HepG2 (cell line): Measurements from ENCODE around the gene APOA1. TPM values are rescaled to one million over a fixed set of nuclear protein-coding genes. Genes with fewer than 3 reads are reported as not detected.

Source experiments
- BCLAF1 ChIP-seq: fragments of 450-650 bp; IDR thresholded peaks from 2 replicates; pipeline ENCODE4 v1.6.1; 2017; ENCODE audit warnings: mild to moderate bottlenecking
- CBFB ChIP-seq: sonication (generic); formaldehyde crosslinking; IDR thresholded peaks from 2 replicates; pipeline ENCODE4 v1.4.0; 2020; ENCODE audit warnings: missing genetic modification reagents
- CENPX ChIP-seq: sonication (generic); formaldehyde crosslinking; IDR thresholded peaks from 2 replicates; pipeline ENCODE4 v1.9.0; 2021; ENCODE audit warnings: mild to moderate bottlenecking, missing genetic modification reagents, moderate library complexity
- DNMT3B ChIP-seq: conservative IDR thresholded peaks from 2 replicates; pipeline ENCODE4 v1.6.1; 2016; ENCODE audit warnings: missing biosample characterization, control low read depth
- FOXJ3 ChIP-seq: sonication (generic); formaldehyde crosslinking; IDR thresholded peaks from 2 replicates; pipeline ENCODE4 v1.4.0; 2020; ENCODE audit warnings: missing genetic modification reagents, mild to moderate bottlenecking, borderline replicate concordance
- HBP1 ChIP-seq: IDR thresholded peaks from 2 replicates; pipeline ENCODE4 v1.6.1; 2016; ENCODE audit warnings: low read depth, control low read depth
- HCFC1 ChIP-seq: fragments of 150-350 bp; IDR thresholded peaks from 2 replicates; pipeline ENCODE4 v1.6.1; 2014; ENCODE audit warnings: low read depth, low read length
- KDM6A ChIP-seq: IDR thresholded peaks from 2 replicates; pipeline ENCODE4 v1.6.1; 2016; ENCODE audit warnings: low read depth
- MAFK ChIP-seq, 2 experiments: IDR thresholded peaks in 1 of 2; conservative IDR thresholded peaks in 1 of 2; 2 replicates each; pipeline ENCODE4 v1.6.1; 2011; ENCODE audit warnings: improper control_type of control experiment in 2 of 2, low read length in 2 of 2
- NFE2 ChIP-seq: sonication (generic); formaldehyde crosslinking; IDR thresholded peaks from 2 replicates; pipeline ENCODE4 v1.4.0; 2020; ENCODE audit warnings: missing genetic modification reagents
- NR2F2 ChIP-seq: IDR thresholded peaks from 2 replicates; pipeline ENCODE4 v1.6.1; 2012; ENCODE audit warnings: low read depth, inconsistent platforms, borderline replicate concordance
- NR2F6 ChIP-seq, 2 experiments: IDR thresholded peaks; 2 replicates each; pipeline ENCODE4 v1.6.1; 2016; ENCODE audit warnings: antibody characterized with exemption in 1 of 2, mild to moderate bottlenecking in 1 of 2
- SRY ChIP-seq: sonication (generic); formaldehyde crosslinking; IDR thresholded peaks from 2 replicates; pipeline ENCODE4 v1.8.0; 2022; ENCODE audit warnings: mild to moderate bottlenecking, missing genetic modification reagents
- TAF15 ChIP-seq: fragments of 200-400 bp; formaldehyde crosslinking; IDR thresholded peaks from one replicate; pipeline ENCODE4 v1.6.1; 2018; ENCODE audit warnings: mild to moderate bottlenecking, low read depth, low read length; ENCODE audit not compliant: poor library complexity, severe bottlenecking
- WIZ ChIP-seq: sonication (generic); formaldehyde crosslinking; IDR thresholded peaks from 2 replicates; pipeline ENCODE4 v1.5.1; 2020; ENCODE audit warnings: mild to moderate bottlenecking, missing genetic modification reagents
- ZBTB7A ChIP-seq: sonication (generic); formaldehyde crosslinking; IDR thresholded peaks from 2 replicates; pipeline ENCODE4 v1.8.0; 2022; ENCODE audit warnings: mild to moderate bottlenecking, missing genetic modification reagents
- ZEB1 ChIP-seq: IDR thresholded peaks from 2 replicates; pipeline ENCODE4 v1.6.1; 2012; ENCODE audit warnings: mild to moderate bottlenecking, low read depth, inconsistent platforms; ENCODE audit not compliant: insufficient replicate concordance
- ZFP36L1 ChIP-seq: sonication (generic); formaldehyde crosslinking; IDR thresholded peaks from 2 replicates; pipeline ENCODE4 v1.8.0; 2022; ENCODE audit warnings: mild to moderate bottlenecking, missing genetic modification reagents, moderate library complexity
- ZNF350 ChIP-seq: sonication (generic); formaldehyde crosslinking; IDR thresholded peaks from 2 replicates; pipeline ENCODE4 v1.4.0; 2020; ENCODE audit warnings: mild to moderate bottlenecking, low read depth, missing genetic modification reagents, borderline replicate concordance
- ZNF383 ChIP-seq: sonication (generic); formaldehyde crosslinking; IDR thresholded peaks from 2 replicates; pipeline ENCODE4 v1.4.0; 2020; ENCODE audit warnings: missing genetic modification reagents, mild to moderate bottlenecking, borderline replicate concordance
- ZNF598 ChIP-seq: sonication (generic); formaldehyde crosslinking; IDR thresholded peaks from 2 replicates; pipeline ENCODE4 v1.5.1; 2020; ENCODE audit warnings: mild to moderate bottlenecking, missing genetic modification reagents, borderline replicate concordance
- ZNF639 ChIP-seq: conservative IDR thresholded peaks from 2 replicates; pipeline ENCODE4 v1.6.1; 2018; ENCODE audit warnings: missing genetic modification reagents
- polyA plus RNA-seq, 8 experiments: library from polyadenylated mRNA; depleted of rRNA in 3 of 8; stranded (reverse) in 7 of 8; unstranded in 1 of 8; fragments of >200 nt; fragmentation: Illumina TruSeq in 4 of 8; extraction: Trizol in 4 of 8; gene quantifications; 2 replicates each; pipeline versions ENCODE4 v1.2.1 to v1.2.3, GENCODE V29; 2011 to 2016; ENCODE audit warnings: low read depth in 4 of 8, missing spikeins in 1 of 8, mixed read lengths in 1 of 8; ENCODE audit not compliant: insufficient read depth in 1 of 8
- total RNA-seq, 5 experiments: library from RNA; depleted of rRNA; stranded (reverse); fragments of >200 nt; fragmentation: Illumina TruSeq; extraction: Trizol; gene quantifications; 2 replicates each; pipeline ENCODE4 v1.2.3, GENCODE V29; 2016; ENCODE audit warnings: low read depth in 1 of 5
- TF ChIP-seq, protein P1 (sequence below): sonication (generic); formaldehyde crosslinking; IDR thresholded peaks from 2 replicates; pipeline ENCODE4; 2020; ENCODE audit warnings: missing genetic modification reagents, mild to moderate bottlenecking, borderline replicate concordance

The APOA1 gene
- total and polyA plus RNA-seq, 2 of the 13 experiments (the other 11 are each of a cell fraction or from before 2014, with no cell fraction given) = 1,973 to 5,485 TPM

DNA sequence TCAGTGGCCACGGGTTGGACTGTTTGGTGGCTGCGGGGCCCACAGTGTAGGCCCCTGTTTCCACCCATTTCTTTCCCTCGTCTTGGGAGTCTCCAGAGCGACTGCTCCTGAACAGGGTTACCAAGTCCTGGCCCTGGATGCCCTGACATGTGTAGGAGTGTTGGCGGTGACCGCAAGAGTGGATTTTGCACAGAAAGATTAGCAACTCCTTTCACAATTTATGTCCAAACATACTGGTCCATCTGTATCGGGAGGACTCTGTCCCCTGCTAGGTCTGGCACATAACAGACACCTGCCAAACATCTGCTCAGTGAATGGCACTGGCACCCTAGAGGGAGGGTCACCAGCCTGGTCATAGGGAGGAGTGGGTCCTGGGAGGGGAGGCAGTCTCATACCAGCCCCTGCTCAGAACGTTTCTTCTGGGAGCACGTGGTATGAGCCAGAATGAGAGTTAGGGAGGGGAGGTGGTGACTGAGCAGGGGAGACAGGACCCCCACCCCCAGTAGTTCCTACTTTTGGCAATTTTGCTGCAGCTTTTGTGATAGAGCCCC is 3.4 kb upstream of the APOA1 start (continued):
- TF ChIP-seq NR2F2 (no peak), ZNF383 (CRISPR knock-in tag) (no peak), MAFK (conservative IDR thresholded peaks at IDR 0.05 in 1 of 2, IDR thresholded peaks at IDR 0.05 in 1 of 2; ENCODE audit: low read length in 2 of 2) (no peak), NR2F6 (IDR thresholded peaks at IDR 0.05) (no peak), NR2F6 (CRISPR knock-in tag; IDR thresholded peaks at IDR 0.05) (no peak), BCLAF1 (no peak), ZNF598 (CRISPR knock-in tag) (no peak), ZFP36L1 (CRISPR knock-in tag) (no peak), HCFC1 (no peak), CBFB (peak; percentile 89), ZNF350 (CRISPR knock-in tag) (no peak), ZBTB7A (CRISPR knock-in tag) (no peak; the same call in 1 of the 2 replicates), FOXJ3 (CRISPR knock-in tag) (0 out of 2 replicates have a peak, but pooled peaks have one; percentile 46), ZNF639 (CRISPR knock-in tag) (no peak), HBP1 (CRISPR knock-in tag) (0 out of 2 replicates have a peak, but pooled peaks have one; percentile 44), ZEB1 (no peak), SRY (no peak), KDM6A (CRISPR knock-in tag) (0 out of 2 replicates have a peak, but pooled peaks have one; percentile 35), TAF15 (no peak), WIZ (CRISPR knock-in tag) (no peak), CENPX (no peak), NFE2 (CRISPR knock-in tag) (no peak), DNMT3B (CRISPR knock-in tag) (no peak)
- TF ChIP-seq, protein P1, sequence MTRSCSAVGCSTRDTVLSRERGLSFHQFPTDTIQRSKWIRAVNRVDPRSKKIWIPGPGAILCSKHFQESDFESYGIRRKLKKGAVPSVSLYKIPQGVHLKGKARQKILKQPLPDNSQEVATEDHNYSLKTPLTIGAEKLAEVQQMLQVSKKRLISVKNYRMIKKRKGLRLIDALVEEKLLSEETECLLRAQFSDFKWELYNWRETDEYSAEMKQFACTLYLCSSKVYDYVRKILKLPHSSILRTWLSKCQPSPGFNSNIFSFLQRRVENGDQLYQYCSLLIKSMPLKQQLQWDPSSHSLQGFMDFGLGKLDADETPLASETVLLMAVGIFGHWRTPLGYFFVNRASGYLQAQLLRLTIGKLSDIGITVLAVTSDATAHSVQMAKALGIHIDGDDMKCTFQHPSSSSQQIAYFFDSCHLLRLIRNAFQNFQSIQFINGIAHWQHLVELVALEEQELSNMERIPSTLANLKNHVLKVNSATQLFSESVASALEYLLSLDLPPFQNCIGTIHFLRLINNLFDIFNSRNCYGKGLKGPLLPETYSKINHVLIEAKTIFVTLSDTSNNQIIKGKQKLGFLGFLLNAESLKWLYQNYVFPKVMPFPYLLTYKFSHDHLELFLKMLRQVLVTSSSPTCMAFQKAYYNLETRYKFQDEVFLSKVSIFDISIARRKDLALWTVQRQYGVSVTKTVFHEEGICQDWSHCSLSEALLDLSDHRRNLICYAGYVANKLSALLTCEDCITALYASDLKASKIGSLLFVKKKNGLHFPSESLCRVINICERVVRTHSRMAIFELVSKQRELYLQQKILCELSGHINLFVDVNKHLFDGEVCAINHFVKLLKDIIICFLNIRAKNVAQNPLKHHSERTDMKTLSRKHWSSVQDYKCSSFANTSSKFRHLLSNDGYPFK (CRISPR knock-in tag) = no peak; the same call in 1 of the 2 replicates
